ENCODE data around the gene PDE4D. TPM values are rescaled to one million over a fixed set of nuclear protein-coding genes. Genes with fewer than 3 reads are reported as not detected.

PDE4D gene
- total and polyA plus RNA-seq, 2 experiments from 2014 or later: 4.3 to 9.7 TPM

GRCh38 chr5:59428391-59428790 is 465.1 kb downstream of the PDE4D start:
- Histone ChIP-seq H3K36me3 (ENCODE audit: low read depth) (no peaks in the 10 kb centered on the region), H3K27ac (no peak overlapping the region), H3F3A (ENCODE audit: insufficient read depth) (no peaks in the 10 kb centered on the region), H3K4me3 (no peak overlapping the region), H3K4me2 (ENCODE audit: unreplicated experiment) (no peak overlapping the region), H2AFZ (no peak overlapping the region), H3K27me3 (replicated peaks; ENCODE audit: insufficient read depth) (0 out of 2 replicates have a peak, but pooled peaks cover 17% of the 10 kb centered on the region), H3K9me3 (ENCODE audit: low read depth) (no peaks in the 10 kb centered on the region), H3K9me2 (ENCODE audit: insufficient read depth) (no peaks in the 10 kb centered on the region), H4K20me1 (ENCODE audit: insufficient read depth) (no peaks in the 10 kb centered on the region), H3K79me2 (ENCODE audit: insufficient read depth) (no peaks in the 10 kb centered on the region), H3K4me1 (ENCODE audit: insufficient read depth) (no peaks in the 10 kb centered on the region), H3K9ac (no peak overlapping the region)
- WGBS, 2 experiments (ENCODE audit: low coverage in 1 of 2, low lambda C conversion rate in 2 of 2, missing lambda C conversion rate in 2 of 2): 43 to 45% methylated on average over 2 of the region's 2 CpGs
- DNase-seq: no peak
- in situ Hi-C loops (cut with MboI): no loop called here
- TF ChIP-seq EZH2 (IDR thresholded peaks at IDR 0.05; ENCODE audit: insufficient read depth, poor library complexity, severe bottlenecking) (no peak), EZH2phosphoT487 (IDR thresholded peaks at IDR 0.05; ENCODE audit: insufficient read depth, low read depth) (no peak)

GRCh38 chr5:59424515-59424914 is 469.0 kb downstream of the PDE4D start:
- WGBS, 2 experiments (ENCODE audit: low coverage in 1 of 2, low lambda C conversion rate in 2 of 2, missing lambda C conversion rate in 2 of 2): 42 to 47% methylated on average over 3 of the region's 3 CpGs

GRCh38 chr5:59423021-59423420 is 470.5 kb downstream of the PDE4D start:
- Histone ChIP-seq H3K4me2 (ENCODE audit: unreplicated experiment) (no peak overlapping the region), H3K9ac (no peak overlapping the region), H3K27ac (no peak overlapping the region), H3F3A (ENCODE audit: insufficient read depth) (no peaks in the 10 kb centered on the region), H3K36me3 (ENCODE audit: low read depth) (no peaks in the 10 kb centered on the region), H3K4me3 (no peak overlapping the region), H4K20me1 (ENCODE audit: insufficient read depth) (no peaks in the 10 kb centered on the region), H3K4me1 (ENCODE audit: insufficient read depth) (no peaks in the 10 kb centered on the region), H3K79me2 (ENCODE audit: insufficient read depth) (no peaks in the 10 kb centered on the region), H2AFZ (no peak overlapping the region), H3K9me3 (ENCODE audit: low read depth) (no peaks in the 10 kb centered on the region), H3K9me2 (ENCODE audit: insufficient read depth) (no peaks in the 10 kb centered on the region), H3K27me3 (replicated peaks; ENCODE audit: insufficient read depth) (0 out of 2 replicates have a peak, but pooled peaks cover 6% of the 10 kb centered on the region)
- DNase-seq: peak; percentile 54
- in situ Hi-C loops (cut with MboI): no loop called here
- TF ChIP-seq EZH2 (IDR thresholded peaks at IDR 0.05; ENCODE audit: insufficient read depth, poor library complexity, severe bottlenecking): no peak
- no peak for TF ChIP-seq EZH2phosphoT487 (IDR thresholded peaks at IDR 0.05; ENCODE audit: insufficient read depth, low read depth)

More at GRCh38 chr5:59424515-59424914, 469.0 kb downstream of the PDE4D start:
- Histone ChIP-seq H3K27ac (no peak overlapping the region), H2AFZ (no peak overlapping the region), H3K4me2 (ENCODE audit: unreplicated experiment) (no peak overlapping the region), H4K20me1 (ENCODE audit: insufficient read depth) (no peaks in the 10 kb centered on the region), H3K4me1 (ENCODE audit: insufficient read depth) (no peaks in the 10 kb centered on the region), H3F3A (ENCODE audit: insufficient read depth) (no peaks in the 10 kb centered on the region), H3K9me2 (ENCODE audit: insufficient read depth) (no peaks in the 10 kb centered on the region), H3K9ac (no peak overlapping the region), H3K4me3 (no peak overlapping the region), H3K79me2 (ENCODE audit: insufficient read depth) (no peaks in the 10 kb centered on the region), H3K9me3 (ENCODE audit: low read depth) (no peaks in the 10 kb centered on the region), H3K27me3 (replicated peaks; ENCODE audit: insufficient read depth) (0 out of 2 replicates have a peak, but pooled peaks cover 3% of the 10 kb centered on the region), H3K36me3 (ENCODE audit: low read depth) (no peaks in the 10 kb centered on the region)
- no peak for DNase-seq
- TF ChIP-seq EZH2 (IDR thresholded peaks at IDR 0.05; ENCODE audit: insufficient read depth, poor library complexity, severe bottlenecking) (no peak), EZH2phosphoT487 (IDR thresholded peaks at IDR 0.05; ENCODE audit: insufficient read depth, low read depth) (no peak)
- in situ Hi-C loops (cut with MboI): no loop called here

- 0 out of 2 replicates have a peak, but pooled peaks cover 3% of the 10 kb centered on the region for H3K27me3 ChIP-seq (replicated peaks; ENCODE audit: insufficient read depth)
- H2AFZ ChIP-seq: no peak overlapping the region
- no peaks in the 10 kb centered on the region for H3F3A ChIP-seq (ENCODE audit: insufficient read depth)
- H3K4me2 ChIP-seq (ENCODE audit: unreplicated experiment): no peak overlapping the region
- H3K27ac ChIP-seq: no peak overlapping the region
- H3K9ac ChIP-seq: no peak overlapping the region
- WGBS, 2 experiments (ENCODE audit: low coverage in 1 of 2, low lambda C conversion rate in 2 of 2, missing lambda C conversion rate in 2 of 2): 55 to 57% methylated on average over 6 of the region's 6 CpGs
- H3K4me3 ChIP-seq: no peak overlapping the region
- no peaks in the 10 kb centered on the region for H3K79me2 ChIP-seq (ENCODE audit: insufficient read depth)
- H3K9me3 ChIP-seq (ENCODE audit: low read depth): no peaks in the 10 kb centered on the region
- H3K4me1 ChIP-seq (ENCODE audit: insufficient read depth): no peaks in the 10 kb centered on the region
- TF ChIP-seq EZH2phosphoT487 (IDR thresholded peaks at IDR 0.05; ENCODE audit: insufficient read depth, low read depth): no peak
- no peak for TF ChIP-seq EZH2 (IDR thresholded peaks at IDR 0.05; ENCODE audit: insufficient read depth, poor library complexity, severe bottlenecking)
- no peaks in the 10 kb centered on the region for H3K9me2 ChIP-seq (ENCODE audit: insufficient read depth)
- no peaks in the 10 kb centered on the region for H3K36me3 ChIP-seq (ENCODE audit: low read depth)
- in situ Hi-C loops (cut with MboI): no loop called here
- peak; percentile 8 for DNase-seq
- H4K20me1 ChIP-seq (ENCODE audit: insufficient read depth): no peaks in the 10 kb centered on the region
These were observed 471.3 kb downstream of the PDE4D start for GRCh38 chr5:59421986-59422941.

Data from GM23248 (cell line).